Measurements from ENCODE around the gene ITPKA. TPM values are rescaled to one million over a fixed set of nuclear protein-coding genes. Genes with fewer than 3 reads are reported as not detected.

Gene ITPKA
- total RNA-seq, 6 donors from 2014 or later, result 0.30 to 5.2 (median 0.95) TPM; not detected in 2

DNA sequence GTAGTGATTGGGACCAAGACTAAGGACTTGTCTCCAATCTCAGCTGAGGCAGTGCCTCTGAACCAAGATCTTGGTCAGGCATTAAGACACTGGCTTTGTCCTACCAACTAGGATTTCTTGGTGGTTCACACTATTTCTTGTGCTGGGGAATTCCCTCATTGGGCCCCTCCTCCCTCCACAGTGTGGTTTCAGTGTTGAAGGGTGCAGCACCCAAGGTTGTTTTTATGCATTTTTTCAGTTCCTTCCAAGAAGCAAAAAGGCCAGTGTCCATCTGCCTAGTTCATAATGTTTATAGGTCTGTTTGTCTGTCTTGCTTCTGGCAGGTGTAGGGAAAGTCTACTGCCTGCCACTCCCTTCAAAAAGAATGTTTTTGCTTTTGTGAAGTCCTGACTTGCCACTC, 10.6 kb upstream of the ITPKA start:
- no peak overlapping the region for H3K27ac ChIP-seq
- no peak for ATAC-seq (ENCODE audit: low FRiP score in 2 of 2)
- H3K4me1 ChIP-seq, result peaks cover 0 to 5% (median 0%) of the 10 kb centered on the region in 4 donors
- peaks cover 12 to 50% (median 38%) of the 10 kb centered on the region in 4 donors for H3K36me3 ChIP-seq
- TF ChIP-seq CTCF (IDR thresholded peaks at IDR 0.05) (no peak), POLR2A (IDR thresholded peaks at IDR 0.05) (no peak), POLR2AphosphoS5 (IDR thresholded peaks at IDR 0.05) (no peak), EP300 (IDR thresholded peaks at IDR 0.05) (no peak)
- DNase-seq, result no peak
- H3K27me3 ChIP-seq, result no peaks in the 10 kb centered on the region
- no peak overlapping the region for H3K4me3 ChIP-seq
- H3K9me3 ChIP-seq, result no peaks in the 10 kb centered on the region

DNA sequence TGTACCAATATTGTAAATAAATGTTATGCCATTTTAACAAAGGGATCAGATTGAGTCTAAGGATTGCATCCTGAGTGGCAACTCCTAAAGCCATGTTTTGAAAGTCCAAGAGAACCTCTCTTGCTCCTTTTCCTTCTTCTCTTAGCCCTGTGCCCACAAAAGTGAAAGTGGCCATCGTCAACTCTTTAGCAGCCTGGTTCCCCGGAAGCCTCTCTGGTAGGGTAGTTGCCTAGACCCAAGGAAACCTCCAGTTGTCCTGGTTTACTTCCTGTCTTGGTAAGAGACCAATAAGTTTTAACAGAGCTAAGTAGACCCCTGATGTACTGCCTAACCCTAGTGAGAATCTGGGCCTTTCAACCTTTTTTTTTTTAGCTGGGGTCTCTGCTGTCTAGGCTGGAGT, 10.2 kb upstream of the ITPKA start:
- Histone ChIP-seq H3K4me1 (peaks cover 0 to 5% (median 0%) of the 10 kb centered on the region in 4 donors), H3K36me3 (peaks cover 12 to 47% (median 35%) of the 10 kb centered on the region in 4 donors), H3K4me3 (no peak overlapping the region), H3K27ac (no peak overlapping the region), H3K27me3 (no peaks in the 10 kb centered on the region), H3K9me3 (no peaks in the 10 kb centered on the region)
- 88 to 94% methylated on average over 2 of the region's 2 CpGs for WGBS, 2 donors
- ATAC-seq (ENCODE audit: low FRiP score in 2 of 2) (no peak), DNase-seq (no peak)
- TF ChIP-seq EP300 (IDR thresholded peaks at IDR 0.05), result no peak
- no peak for TF ChIP-seq POLR2A (IDR thresholded peaks at IDR 0.05)
- TF ChIP-seq POLR2AphosphoS5 (IDR thresholded peaks at IDR 0.05), result no peak
- no peak for TF ChIP-seq CTCF (IDR thresholded peaks at IDR 0.05)

DNA sequence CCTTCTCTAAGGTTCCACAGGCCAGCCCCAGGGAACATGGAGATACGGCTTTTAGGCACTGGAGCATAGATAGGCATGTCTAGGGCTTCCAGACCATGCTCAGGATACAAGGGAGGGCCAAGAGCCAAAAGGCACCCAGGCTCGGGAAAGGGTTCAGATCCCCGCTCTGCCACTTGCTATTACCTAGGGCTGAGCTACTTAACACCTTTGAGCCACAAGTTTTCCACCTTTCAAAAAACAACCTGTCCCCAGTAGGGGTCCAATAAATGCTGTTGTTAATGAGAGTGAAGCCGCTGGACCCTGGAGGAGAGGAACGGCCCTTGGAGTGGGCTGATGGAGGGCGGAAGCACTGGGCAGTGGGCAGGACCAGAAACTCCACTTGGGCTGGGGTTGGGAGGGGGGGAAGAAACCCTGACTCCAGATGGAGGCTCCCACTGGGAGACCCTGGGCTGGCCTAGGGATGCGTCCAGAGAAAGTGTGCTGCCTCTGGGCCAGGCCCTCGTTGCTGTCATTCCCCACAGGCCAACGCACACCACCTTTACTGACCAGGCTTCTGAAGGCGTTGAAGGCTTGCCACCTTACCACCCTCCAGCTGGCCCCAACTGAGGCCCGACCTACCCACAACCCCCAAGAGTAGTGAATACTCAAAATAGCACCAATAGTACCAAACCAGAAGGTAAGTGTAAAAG, 8.6 kb upstream of the ITPKA start:
- WGBS, 2 donors, result 82 to 86% methylated on average over 8 to 11 of the region's 11 CpGs
- no peak for TF ChIP-seq POLR2A (IDR thresholded peaks at IDR 0.05)
- TF ChIP-seq POLR2AphosphoS5 (IDR thresholded peaks at IDR 0.05), result no peak
- TF ChIP-seq EP300 (IDR thresholded peaks at IDR 0.05), result no peak
- TF ChIP-seq CTCF (IDR thresholded peaks at IDR 0.05), result no peak
- Histone ChIP-seq H3K36me3 (peaks cover 10 to 31% (median 19%) of the 10 kb centered on the region in 4 donors), H3K4me3 (no peak overlapping the region), H3K27me3 (no peaks in the 10 kb centered on the region), H3K9me3 (no peaks in the 10 kb centered on the region), H3K4me1 (peaks cover 0 to 5% (median 0%) of the 10 kb centered on the region in 4 donors), H3K27ac (no peak overlapping the region)
- DNase-seq, result no peak
- no peak for ATAC-seq (ENCODE audit: low FRiP score in 2 of 2)

DNA sequence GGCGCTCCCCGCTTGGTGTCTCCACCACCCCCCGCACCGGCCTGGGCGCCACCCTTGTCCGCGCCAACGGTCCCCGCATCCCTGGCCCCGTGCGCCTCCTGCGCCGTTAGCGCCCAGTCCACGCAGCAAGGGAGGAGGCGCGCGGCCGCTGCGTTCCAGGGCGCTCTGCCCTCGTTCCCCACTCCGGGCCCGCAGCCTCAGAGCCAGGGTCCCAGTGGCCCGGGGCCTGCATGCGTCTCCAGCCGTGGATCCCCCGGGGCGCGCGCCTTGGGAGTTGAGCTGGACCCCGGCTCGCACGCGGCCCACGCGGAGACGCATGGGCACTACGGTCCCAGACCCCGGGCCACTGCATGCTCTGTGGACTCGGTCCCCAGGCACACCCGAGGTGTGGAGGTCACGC, 7.4 kb upstream of the ITPKA start:
- 84 to 88% methylated on average over 24 to 29 of the region's 43 CpGs for WGBS, 2 donors
- peak in 1 of 2 donors; percentile 25 for ATAC-seq (ENCODE audit: low FRiP score in 2 of 2)
- peaks cover 0 to 19% (median 7%) of the 10 kb centered on the region in 4 donors for H3K36me3 ChIP-seq
- H3K4me3 ChIP-seq, result no peak overlapping the region
- peaks cover 0 to 5% (median 0%) of the 10 kb centered on the region in 4 donors for H3K4me1 ChIP-seq
- no peak overlapping the region for H3K27ac ChIP-seq
- no peaks in the 10 kb centered on the region for H3K27me3 ChIP-seq
- TF ChIP-seq POLR2AphosphoS5 (IDR thresholded peaks at IDR 0.05), result no peak
- no peak for TF ChIP-seq EP300 (IDR thresholded peaks at IDR 0.05)
- TF ChIP-seq POLR2A (IDR thresholded peaks at IDR 0.05), result no peak
- TF ChIP-seq CTCF (IDR thresholded peaks at IDR 0.05), result no peak
- H3K9me3 ChIP-seq, result no peaks in the 10 kb centered on the region
- DNase-seq, result peak in 1 of 2 donors; percentile 81

DNA sequence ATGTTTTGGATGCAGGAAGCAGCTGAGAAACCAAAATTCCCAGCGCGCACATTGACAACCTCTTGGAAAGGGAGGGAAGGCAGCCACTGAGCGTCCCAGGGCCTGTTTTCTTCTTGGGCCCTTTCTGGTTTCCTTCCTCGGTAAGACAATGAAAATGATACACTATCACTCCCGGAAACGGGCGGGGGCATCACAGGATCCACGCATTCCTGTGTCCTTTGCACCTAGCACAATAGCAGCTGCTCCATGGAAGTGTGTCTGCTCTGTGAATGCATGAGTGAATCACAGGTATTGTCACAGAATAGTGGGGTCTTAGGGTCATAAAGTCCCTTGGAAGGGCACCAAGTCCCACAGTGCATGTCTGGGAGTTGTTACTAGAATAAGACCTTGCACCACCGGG, 6.3 kb upstream of the ITPKA start:
- no peak overlapping the region for H3K27ac ChIP-seq
- ATAC-seq (ENCODE audit: low FRiP score in 2 of 2), result no peak
- 69 to 70% methylated on average over 9 of the region's 9 CpGs for WGBS, 2 donors

More for the DNA sequence above, 6.3 kb upstream of the ITPKA start:
- Histone ChIP-seq H3K4me3 (no peak overlapping the region), H3K27me3 (no peaks in the 10 kb centered on the region), H3K4me1 (peaks cover 2 to 9% (median 4%) of the 10 kb centered on the region in 4 donors), H3K36me3 (peaks cover 0 to 8% (median 0%) of the 10 kb centered on the region in 4 donors), H3K9me3 (no peaks in the 10 kb centered on the region)
- DNase-seq, result no peak
- TF ChIP-seq POLR2AphosphoS5 (IDR thresholded peaks at IDR 0.05) (peak in 1 of 2 donors; percentile 26), CTCF (IDR thresholded peaks at IDR 0.05) (no peak)

All from upper lobe of left lung (tissue), 6 donors.